ENCODE results near the gene NPR2.

The NPR2 gene

GRCh38 chr9:35858458-35858857, 67.1 kb downstream of the NPR2 start:
- DNase-seq (ENCODE audit: low spot score): no peak

All from CD4-positive, alpha-beta T cell treated with Interleukin-15 for 4 hours (primary cell).